ENCODE measurements around the gene SLC29A3.

GRCh38 chr10:71357792-71358265 is 38.8 kb downstream of the SLC29A3 start:
- TF ChIP-seq CTCF (IDR thresholded peaks at IDR 0.05), result no peak
- TF ChIP-seq POLR2A (IDR thresholded peaks at IDR 0.05), result no peak
